GM12801 (cell line): ENCODE data around the gene LAMA4.

ENCODE experiments used
- CTCF ChIP-seq: IDR thresholded peaks from one replicate; pipeline ENCODE4 v1.5.1; 2011; ENCODE audit warnings: control low read depth; ENCODE audit not compliant: insufficient read length; ENCODE audit errors: extremely low read depth

Gene LAMA4

GRCh38 chr6:112114577-112115223 is 139.7 kb downstream of the LAMA4 start:
- no peak for TF ChIP-seq CTCF

GRCh38 chr6:112113918-112114317 is 140.4 kb downstream of the LAMA4 start:
- no peak for TF ChIP-seq CTCF

DNA sequence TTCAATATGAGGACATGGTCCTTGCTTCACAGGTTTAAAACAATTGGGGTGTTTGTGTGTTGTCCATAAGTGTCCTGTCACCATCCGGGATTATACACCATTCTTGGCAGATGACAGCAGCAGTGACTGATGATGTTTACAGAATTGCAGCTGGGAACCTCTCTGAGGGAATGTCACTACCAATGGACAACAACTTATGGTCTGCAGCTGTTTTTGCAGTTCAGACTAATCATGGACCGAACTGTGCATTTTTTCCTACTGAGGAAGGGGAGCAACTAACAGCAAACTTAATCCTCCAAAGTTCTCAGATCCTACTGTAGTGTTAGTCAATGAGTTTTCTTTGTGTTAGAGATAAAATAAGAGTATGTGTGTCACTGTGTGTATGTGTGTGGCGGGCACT is 140.9 kb downstream of the LAMA4 start:
- no peak for TF ChIP-seq CTCF

GRCh38 chr6:112109262-112109661 is 145.1 kb downstream of the LAMA4 start:
- no peak for TF ChIP-seq CTCF

DNA sequence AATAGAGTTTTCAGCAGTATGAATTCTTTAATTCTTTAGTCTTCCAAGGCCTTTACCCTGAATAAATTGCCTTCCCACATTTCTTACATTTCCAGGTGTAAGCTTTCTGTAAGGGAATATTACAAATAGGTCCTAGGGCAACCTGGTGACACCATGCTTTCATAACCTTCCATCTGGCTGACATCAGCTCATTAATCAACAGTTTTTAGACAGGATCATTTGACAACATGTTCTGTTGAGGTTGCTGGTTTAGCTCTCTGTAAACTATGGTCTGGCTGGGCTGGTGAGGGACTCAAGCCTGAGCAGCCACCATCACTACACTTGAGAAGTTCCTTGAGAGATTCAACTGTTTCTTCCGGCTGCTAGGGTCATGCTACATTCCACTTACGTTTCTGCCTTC is 147.8 kb downstream of the LAMA4 start:
- no peak for TF ChIP-seq CTCF

GRCh38 chr6:112100561-112100960 is 153.8 kb downstream of the LAMA4 start:
- no peak for TF ChIP-seq CTCF

GRCh38 chr6:112096901-112097300 is 157.5 kb downstream of the LAMA4 start:
- no peak for TF ChIP-seq CTCF

- no peak for TF ChIP-seq CTCF
Measured at GRCh38 chr6:112087916-112088315, 166.5 kb downstream of the LAMA4 start.
